Glomerular visceral epithelial cell (primary cell): Measurements from ENCODE around the gene C22orf39.
A peak's percentile ranks its signal among the peaks of the same experiment; 100 is the strongest.

Source experiments
- DNase-seq: peaks from one replicate; pipeline ENCODE4 v3.0.0-alpha.2; 2016; ENCODE audit errors: extremely low spot score

Gene C22orf39

GRCh38 chr22:19447330-19448075 lies at the start of gene C22orf39:
Gene C22orf39 (minus strand): TSS chr22:19447711. CDS start chr22:19447688, 23 bp downstream.
- peak; percentile 89 for DNase-seq

- no peak for DNase-seq
Observed at GRCh38 chr22:19497245-19497644, 49.7 kb upstream of the C22orf39 start.

GRCh38 chr22:19496324-19496630 lies 48.8 kb upstream of the C22orf39 start:
- no peak for DNase-seq

GRCh38 chr22:19495562-19496323 lies 48.2 kb upstream of the C22orf39 start:
- no peak for DNase-seq

GRCh38 chr22:19494676-19495173 lies 47.2 kb upstream of the C22orf39 start:
- DNase-seq = no peak

GRCh38 chr22:19494001-19494560 lies 46.6 kb upstream of the C22orf39 start:
- DNase-seq = no peak

GRCh38 chr22:19492504-19493174 lies 45.1 kb upstream of the C22orf39 start:
- DNase-seq = no peak

GRCh38 chr22:19490628-19491230 lies 43.2 kb upstream of the C22orf39 start:
- no peak for DNase-seq

- no peak for DNase-seq
Observed at GRCh38 chr22:19488884-19489843, 41.7 kb upstream of the C22orf39 start.

- no peak for DNase-seq
Observed at GRCh38 chr22:19488285-19488684, 40.8 kb upstream of the C22orf39 start.

- DNase-seq = no peak
Observed at GRCh38 chr22:19483481-19484244, 36.2 kb upstream of the C22orf39 start.

GRCh38 chr22:19482297-19482696 lies 34.8 kb upstream of the C22orf39 start:
- DNase-seq = no peak

- DNase-seq = no peak
Observed at GRCh38 chr22:19480789-19481188, 33.3 kb upstream of the C22orf39 start.

- no peak for DNase-seq
Observed at GRCh38 chr22:19480173-19480568, 32.7 kb upstream of the C22orf39 start.

GRCh38 chr22:19479355-19480172 lies 32.1 kb upstream of the C22orf39 start, which contains the start of gene CDC45:
Gene CDC45 (plus strand): TSS chr22:19479920. CDS start chr22:19479969, 49 bp downstream.
- peak; percentile 96 for DNase-seq

GRCh38 chr22:19478901-19479354 lies 31.4 kb upstream of the C22orf39 start, which contains the start of gene UFD1:
Gene UFD1 (minus strand): TSS chr22:19479193. CDS start chr22:19479085, 108 bp downstream.
- peak; percentile 82 for DNase-seq

GRCh38 chr22:19478045-19478900 lies 30.8 kb upstream of the C22orf39 start:
- DNase-seq = no peak
